Transverse colon (tissue), 4 donors: Measurements from ENCODE around the gene UBE2J2. TPM values are rescaled to one million over a fixed set of nuclear protein-coding genes. Genes with fewer than 3 reads are reported as not detected.

ENCODE experiments used
- DNase-seq: peaks from one replicate; pipeline ENCODE4 v3.0.0-alpha.2; 2019
- H3K27ac ChIP-seq, 4 donors: fragments of 200-600 bp; sonication (generic); 2 replicates each; pipeline ENCODE4 v1.5.1; 2016 to 2018; ENCODE audit warnings: inconsistent platforms in 4 of 4
- H3K27me3 ChIP-seq: fragments of 200-600 bp; sonication (generic); 2 replicates; pipeline ENCODE4 v1.5.1; 2017; ENCODE audit warnings: inconsistent platforms
- H3K36me3 ChIP-seq, 4 donors: fragments of 200-600 bp; sonication (generic); 2 replicates each; pipeline ENCODE4 v1.5.1; 2017 to 2019; ENCODE audit warnings: inconsistent platforms in 4 of 4
- H3K4me1 ChIP-seq, 4 donors: fragments of 200-600 bp; sonication (generic); 2 replicates each; pipeline ENCODE4 v1.5.1; 2017 to 2020; ENCODE audit warnings: inconsistent platforms in 4 of 4
- H3K4me3 ChIP-seq, 4 donors: fragments of 200-600 bp; sonication (generic); 1 replicate in 1 of 4; 2 replicates in 3 of 4; pipeline versions ENCODE4 v1.5.1 to v1.6.1; 2017 to 2019; ENCODE audit warnings: inconsistent platforms in 4 of 4
- H3K9me3 ChIP-seq, 2 donors: fragments of 200-600 bp; sonication (generic); 2 replicates each; pipeline ENCODE4 v1.5.1; 2017 to 2019; ENCODE audit warnings: inconsistent platforms in 2 of 2
- EP300 ChIP-seq: sonication (generic); formaldehyde crosslinking; IDR thresholded peaks from one replicate; pipeline ENCODE4 v1.6.1; 2017; ENCODE audit warnings: antibody characterized with exemption, low read depth
- POLR2A ChIP-seq: fragments of 450-650 bp; IDR thresholded peaks from one replicate; pipeline ENCODE4 v1.6.1; 2016; ENCODE audit warnings: antibody characterized with exemption, mild to moderate bottlenecking, moderate library complexity
- POLR2AphosphoS5 ChIP-seq, 3 donors: sonication (generic); formaldehyde crosslinking; IDR thresholded peaks; one replicate each; pipeline ENCODE4 v1.6.1; 2016; ENCODE audit warnings: antibody characterized with exemption in 3 of 3
- WGBS, 2 donors: methylation state at CpG; one replicate each; pipeline ENCODE4 v1.1.5; 2018; ENCODE audit warnings: low coverage in 1 of 2; 5-methylcytosine and 5-hydroxymethylcytosine counted together
- in situ Hi-C, 4 donors: fragments of 200-750 bp; cut with MboI; loops; one replicate each; pipeline versions ENCODE4 v1.15.0 to v1.15.1; 2017; ENCODE audit warnings: low sequenced_read_pairs in 3 of 4, low pct_ligation_motif_present in 1 of 4, low pct_unique_long_range_greater_than_20kb in 1 of 4
- intact Hi-C: fragments of 100-400 bp; cut with DNase I; formaldehyde crosslinking; loops from one replicate; pipeline ENCODE4 v1.15.1; 2023; ENCODE audit warnings: low total_unique reads
- total RNA-seq, 4 donors: library from RNA; depleted of rRNA; stranded (reverse); fragments of >200 nt; gene quantifications; one replicate each; pipeline ENCODE4 v1.1.0, GENCODE V29; 2016
- TF ChIP-seq, protein P1 (sequence below), 5 experiments: fragments of 200-600 bp in 3 of 5; fragments of 450-650 bp in 2 of 5; sonication (generic) in 3 of 5; IDR thresholded peaks; 1 replicate in 2 of 5; 2 replicates in 3 of 5; pipeline ENCODE4 v1.5.1; 2016 to 2017; ENCODE audit warnings: antibody characterized with exemption in 5 of 5, inconsistent platforms in 3 of 5, mild to moderate bottlenecking in 2 of 5, moderate library complexity in 1 of 5

Gene UBE2J2
- total RNA-seq, 4 donors from 2014 or later, result 49.6 to 110 (median 59.1) TPM

- DNase-seq, result no peak
- TF ChIP-seq, protein P1, sequence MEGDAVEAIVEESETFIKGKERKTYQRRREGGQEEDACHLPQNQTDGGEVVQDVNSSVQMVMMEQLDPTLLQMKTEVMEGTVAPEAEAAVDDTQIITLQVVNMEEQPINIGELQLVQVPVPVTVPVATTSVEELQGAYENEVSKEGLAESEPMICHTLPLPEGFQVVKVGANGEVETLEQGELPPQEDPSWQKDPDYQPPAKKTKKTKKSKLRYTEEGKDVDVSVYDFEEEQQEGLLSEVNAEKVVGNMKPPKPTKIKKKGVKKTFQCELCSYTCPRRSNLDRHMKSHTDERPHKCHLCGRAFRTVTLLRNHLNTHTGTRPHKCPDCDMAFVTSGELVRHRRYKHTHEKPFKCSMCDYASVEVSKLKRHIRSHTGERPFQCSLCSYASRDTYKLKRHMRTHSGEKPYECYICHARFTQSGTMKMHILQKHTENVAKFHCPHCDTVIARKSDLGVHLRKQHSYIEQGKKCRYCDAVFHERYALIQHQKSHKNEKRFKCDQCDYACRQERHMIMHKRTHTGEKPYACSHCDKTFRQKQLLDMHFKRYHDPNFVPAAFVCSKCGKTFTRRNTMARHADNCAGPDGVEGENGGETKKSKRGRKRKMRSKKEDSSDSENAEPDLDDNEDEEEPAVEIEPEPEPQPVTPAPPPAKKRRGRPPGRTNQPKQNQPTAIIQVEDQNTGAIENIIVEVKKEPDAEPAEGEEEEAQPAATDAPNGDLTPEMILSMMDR (IDR thresholded peaks at IDR 0.05), result no peak
- TF ChIP-seq POLR2A (no peak), EP300 (no peak), POLR2AphosphoS5 (IDR thresholded peaks at IDR 0.05) (no peak)
- intact Hi-C loops (loop anchor here (10.0 kb wide), 1 partner anchor 68 kb away; no protein-coding TSS in a partner anchor), in situ Hi-C loops (no loop called here)
- H3K4me1 ChIP-seq, result peaks cover 0 to 6% (median 0%) of the 10 kb centered on the region in 4 donors
- no peak overlapping the region for H3K4me3 ChIP-seq
- H3K27me3 ChIP-seq, result no peaks in the 10 kb centered on the region
- 90% methylated on average over 43 of the region's 44 CpGs; no CpG with 5 or more reads in 1 of the 2 donors for WGBS, 2 donors
- no peaks in the 10 kb centered on the region for H3K9me3 ChIP-seq
- peak overlapping the region in 1 of 4 donors; percentile 39 for H3K27ac ChIP-seq
- H3K36me3 ChIP-seq, result peaks cover 0 to 46% (median 9%) of the 10 kb centered on the region in 4 donors
Observed at GRCh38 chr1:1222575-1223225, 51.0 kb downstream of the UBE2J2 start.

DNA sequence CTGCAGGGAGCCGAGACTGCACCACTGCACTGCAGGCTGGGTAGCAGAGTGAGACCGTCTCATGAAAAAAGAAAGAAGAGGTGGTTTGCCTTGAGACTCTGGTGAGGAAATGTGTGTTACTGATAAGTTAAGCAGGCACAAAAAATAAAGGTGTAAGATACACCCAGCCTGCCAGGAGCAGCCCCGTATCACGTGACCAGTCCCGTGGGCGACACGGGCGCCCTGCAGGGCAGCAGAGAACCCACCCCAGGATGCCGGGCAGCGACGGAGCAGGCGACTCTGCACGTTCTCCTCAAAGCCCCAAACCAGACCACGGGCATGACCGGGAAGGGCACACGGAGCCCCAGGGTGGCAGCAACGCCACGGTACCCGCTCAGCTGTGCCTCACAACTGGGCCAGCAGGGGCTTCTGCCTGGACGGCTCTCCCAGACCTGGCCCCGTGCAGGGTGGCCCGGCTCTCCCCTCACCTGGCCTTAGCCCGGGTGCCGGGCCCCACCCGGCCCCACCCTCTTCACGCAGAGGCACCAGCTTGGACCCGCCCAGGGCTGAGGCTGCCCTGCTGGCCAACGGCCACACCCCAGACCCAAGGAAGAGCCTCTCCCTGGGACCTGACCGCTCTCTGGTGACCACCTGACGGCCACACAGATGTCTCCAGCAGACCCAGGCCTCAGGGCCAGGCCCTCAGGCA, 51.6 kb downstream of the UBE2J2 start:
- in situ Hi-C loops, result no loop called here
- H3K9me3 ChIP-seq, result no peaks in the 10 kb centered on the region
- WGBS, 2 donors, result 74 to 95% methylated on average over 7 to 24 of the region's 30 CpGs
- intact Hi-C loops, result loop anchor here (10.0 kb wide), 1 partner anchor 67 kb away; no protein-coding TSS in a partner anchor
- H3K36me3 ChIP-seq, result peaks cover 0 to 51% (median 9%) of the 10 kb centered on the region in 4 donors
- H3K27ac ChIP-seq, result peak overlapping the region in 1 of 4 donors; percentile 39
- TF ChIP-seq POLR2A (no peak), EP300 (no peak), POLR2AphosphoS5 (IDR thresholded peaks at IDR 0.05) (no peak)
- TF ChIP-seq, protein P1 (IDR thresholded peaks at IDR 0.05), result no peak
- H3K27me3 ChIP-seq, result no peaks in the 10 kb centered on the region
- H3K4me3 ChIP-seq, result no peak overlapping the region
- peak; percentile 44 for DNase-seq
- H3K4me1 ChIP-seq, result peaks cover 0 to 6% (median 0%) of the 10 kb centered on the region in 4 donors

GRCh38 chr1:1220197-1220596, 53.5 kb downstream of the UBE2J2 start:
- Histone ChIP-seq H3K4me1 (peaks cover 0 to 6% (median under 1%) of the 10 kb centered on the region in 4 donors), H3K27ac (no peak overlapping the region), H3K36me3 (peaks cover 0 to 50% (median 13%) of the 10 kb centered on the region in 4 donors), H3K4me3 (no peak overlapping the region), H3K9me3 (no peaks in the 10 kb centered on the region), H3K27me3 (no peaks in the 10 kb centered on the region)
- no peak for DNase-seq
- 91 to 100% methylated on average over 1 to 23 of the region's 24 CpGs for WGBS, 2 donors
- TF ChIP-seq EP300 (no peak), POLR2AphosphoS5 (IDR thresholded peaks at IDR 0.05) (no peak), POLR2A (no peak)
- TF ChIP-seq, protein P1 (IDR thresholded peaks at IDR 0.05), result no peak
- intact Hi-C loops (loop anchor here (10.0 kb wide), 1 partner anchor 65 kb away; no protein-coding TSS in a partner anchor), in situ Hi-C loops (no loop called here)

DNA sequence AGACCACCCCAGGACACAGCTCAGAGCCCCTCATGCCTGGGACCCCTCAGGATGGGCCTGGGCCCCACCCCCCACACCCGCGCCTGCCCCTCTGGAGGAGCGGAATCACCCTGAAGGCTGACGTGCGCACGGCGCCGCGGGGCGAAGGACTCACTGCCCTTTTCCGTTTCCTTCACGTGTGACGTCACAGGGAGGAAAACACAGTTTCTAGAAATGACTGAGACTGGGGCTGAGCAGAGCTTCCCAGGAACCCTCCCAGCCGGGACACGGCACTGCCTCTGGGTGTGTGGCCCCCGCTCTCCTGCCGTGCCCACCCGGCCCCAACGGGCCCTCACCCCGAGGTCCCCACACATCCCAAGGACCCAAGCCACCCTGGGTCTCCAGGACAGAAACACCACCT, 54.3 kb downstream of the UBE2J2 start:
- Histone ChIP-seq H3K9me3 (no peaks in the 10 kb centered on the region), H3K27me3 (no peaks in the 10 kb centered on the region), H3K4me3 (no peak overlapping the region), H3K27ac (no peak overlapping the region), H3K36me3 (peaks cover 0 to 50% (median 13%) of the 10 kb centered on the region in 4 donors), H3K4me1 (peaks cover 0 to 7% (median 4%) of the 10 kb centered on the region in 4 donors)
- intact Hi-C loops (no loop called here), in situ Hi-C loops (no loop called here)
- TF ChIP-seq, protein P1 (IDR thresholded peaks at IDR 0.05), result no peak
- TF ChIP-seq POLR2A (no peak), POLR2AphosphoS5 (IDR thresholded peaks at IDR 0.05) (no peak), EP300 (no peak)
- 89% methylated on average over 20 of the region's 20 CpGs; no CpG with 5 or more reads in 1 of the 2 donors for WGBS, 2 donors
- no peak for DNase-seq
